PC-3 (cell line): ENCODE data around the gene TEAD1. TPM values are rescaled to one million over a fixed set of nuclear protein-coding genes. Genes with fewer than 3 reads are reported as not detected.

Experiments
- ATAC-seq: fragments of 200-7000 bp; cut with Tn5 transposase; 2 replicates; pipeline ENCODE4 v1.9.1; 2020; ENCODE audit warnings: mild to moderate bottlenecking, moderate library complexity
- BruUV-seq: library from RNA; stranded (reverse); fragments of 400-500 nt; replicated peaks from 2 replicates; lab custom pipeline; 2021; lab: Mats Ljungman, UMichigan
- CTCF ChIA-PET: fragments of 300-600 bp; sonication (Branson Sonifier 250); formaldehyde crosslinking; loops from one replicate; lab custom pipeline; 2022; ENCODE audit warnings: antibody characterized with exemption; lab: Charles Lee
- POLR2A ChIA-PET: fragments of 300-600 bp; sonication (Branson Sonifier 250); formaldehyde crosslinking; loops from one replicate; lab custom pipeline; 2022; ENCODE audit warnings: antibody characterized with exemption; ENCODE audit not compliant: unreplicated experiment; lab: Charles Lee
- DNase-seq: peaks from one replicate; pipeline ENCODE4 v3.0.0-alpha.2; 2015
- H2AFZ ChIP-seq: fragments of 300-600 bp; sonication (generic); 2 replicates; pipeline ENCODE4 v1.6.0; 2016; ENCODE audit warnings: antibody characterized with exemption, low read length
- H3F3A ChIP-seq: fragments of 300-600 bp; sonication (generic); one replicate; pipeline ENCODE4 v1.6.0; 2017; ENCODE audit warnings: antibody characterized with exemption, low read length, control low read depth, mild to moderate bottlenecking; ENCODE audit not compliant: unreplicated experiment
- H3K27ac ChIP-seq: fragments of 300-600 bp; sonication (generic); 2 replicates; pipeline ENCODE4 v1.5.1; 2016; ENCODE audit warnings: mild to moderate bottlenecking, low read length
- H3K27me3 ChIP-seq: fragments of 300-600 bp; sonication (generic); 2 replicates; pipeline ENCODE4 v1.6.1; 2016; ENCODE audit warnings: low read length, mixed read lengths
- H3K36me3 ChIP-seq: fragments of 300-600 bp; sonication (generic); 2 replicates; pipeline ENCODE4 v1.6.1; 2016; ENCODE audit warnings: low read depth, mixed run types, low read length, mixed read lengths
- H3K4me1 ChIP-seq: fragments of 300-600 bp; sonication (generic); 2 replicates; pipeline ENCODE4 v1.5.1; 2016; ENCODE audit warnings: low read length; ENCODE audit not compliant: insufficient read depth
- H3K4me2 ChIP-seq: fragments of 300-600 bp; sonication (generic); 2 replicates; pipeline ENCODE4 v1.6.0; 2016; ENCODE audit warnings: low read length
- H3K4me3 ChIP-seq: fragments of 300-600 bp; sonication (generic); 2 replicates; pipeline ENCODE4 v1.5.1; 2016; ENCODE audit warnings: mild to moderate bottlenecking, low read length, mixed read lengths
- H3K79me2 ChIP-seq: fragments of 300-600 bp; sonication (generic); 2 replicates; pipeline ENCODE4 v1.6.1; 2017; ENCODE audit warnings: low read length, mixed read lengths
- H3K9ac ChIP-seq: fragments of 300-600 bp; sonication (generic); 2 replicates; pipeline ENCODE4 v1.6.0; 2016; ENCODE audit warnings: mild to moderate bottlenecking, low read length
- H3K9me2 ChIP-seq: fragments of 300-600 bp; sonication (generic); replicated peaks from 2 replicates; pipeline ENCODE4 v1.6.1; 2016; ENCODE audit warnings: mixed run types, low read length, mixed read lengths
- H3K9me3 ChIP-seq: fragments of 300-600 bp; sonication (generic); 2 replicates; pipeline ENCODE4 v1.6.1; 2016; ENCODE audit warnings: low read length, mixed read lengths
- H4K20me1 ChIP-seq: fragments of 300-600 bp; sonication (generic); 2 replicates; pipeline ENCODE4 v1.6.1; 2016; ENCODE audit warnings: low read length, mixed read lengths
- EZH2 ChIP-seq: fragments of 300-600 bp; sonication (generic); IDR thresholded peaks from one replicate; pipeline ENCODE4 v1.6.1; 2017; ENCODE audit warnings: antibody characterized with exemption, mild to moderate bottlenecking, low read length; ENCODE audit not compliant: unreplicated experiment
- EZH2phosphoT487 ChIP-seq: fragments of 300-600 bp; sonication (generic); IDR thresholded peaks from 2 replicates; pipeline ENCODE4 v1.6.1; 2018; ENCODE audit warnings: mild to moderate bottlenecking, antibody characterized with exemption, low read length, borderline replicate concordance
- intact Hi-C: fragments of 100-400 bp; cut with micrococcal nuclease; formaldehyde crosslinking; loops from 2 replicates; pipeline ENCODE4 v1.9.0; 2023
- total RNA-seq: library from RNA; depleted of rRNA; stranded (reverse); fragments of >200 nt; gene quantifications from 2 replicates; pipeline ENCODE4 v1.2.3, GENCODE V29; 2014
- TF ChIP-seq, protein P1 (sequence below): fragments of 300-600 bp; sonication (generic); conservative IDR thresholded peaks from 2 replicates; pipeline ENCODE4 v1.5.1; 2017; ENCODE audit warnings: antibody characterized with exemption, low read depth, mild to moderate bottlenecking, low read length

TEAD1 gene
- total RNA-seq, 1 experiment from 2014 or later = 70.2 TPM

DNA sequence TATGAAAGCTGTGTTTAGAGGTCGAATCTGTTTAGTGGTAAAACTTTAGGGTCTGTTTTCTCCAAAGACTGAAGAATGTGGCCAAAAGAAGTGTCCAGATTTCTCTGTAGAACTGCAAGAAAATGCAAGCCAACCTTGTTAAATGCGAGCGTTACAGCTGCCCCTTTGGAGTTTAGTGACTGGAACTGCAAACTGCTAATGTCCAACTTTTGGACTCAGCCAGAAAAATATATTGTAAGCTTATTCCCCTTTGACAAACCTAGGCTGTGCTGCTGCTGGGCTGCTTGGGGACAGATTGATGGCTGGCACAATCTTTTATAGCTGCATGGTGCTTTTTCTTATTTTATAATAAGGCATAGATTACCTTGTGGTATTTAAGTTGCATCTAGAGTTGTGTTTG, 3.9 kb downstream of the TEAD1 start:
- peak overlapping the region; percentile 97 for H3K4me3 ChIP-seq
- no peaks in the 10 kb centered on the region for H3K9me2 ChIP-seq
- ChIA-PET CTCF (interaction anchor here (0.6 kb wide), 1 partner anchor 110 kb away, joined by 4 read pairs; no protein-coding TSS in a partner anchor), POLR2A (interaction anchor here (0.6 kb wide), 1 partner anchor 45 kb away, joined by 5 read pairs; no protein-coding TSS in a partner anchor)
- peaks cover 10% of the 10 kb centered on the region; the same call in 1 of the 2 replicates for H3K36me3 ChIP-seq
- H3F3A ChIP-seq = no peaks in the 10 kb centered on the region
- peak overlapping the region; percentile 90 for H3K9ac ChIP-seq
- DNase-seq (no peak), ATAC-seq (no peak)
- H3K4me1 ChIP-seq = peaks cover 42% of the 10 kb centered on the region
- BruUV-seq = no TSS peak
- no peak overlapping the region for H3K27ac ChIP-seq
- H2AFZ ChIP-seq = no peak overlapping the region
- TF ChIP-seq EZH2phosphoT487 = no peak
- no peak for TF ChIP-seq EZH2
- TF ChIP-seq, protein P1, sequence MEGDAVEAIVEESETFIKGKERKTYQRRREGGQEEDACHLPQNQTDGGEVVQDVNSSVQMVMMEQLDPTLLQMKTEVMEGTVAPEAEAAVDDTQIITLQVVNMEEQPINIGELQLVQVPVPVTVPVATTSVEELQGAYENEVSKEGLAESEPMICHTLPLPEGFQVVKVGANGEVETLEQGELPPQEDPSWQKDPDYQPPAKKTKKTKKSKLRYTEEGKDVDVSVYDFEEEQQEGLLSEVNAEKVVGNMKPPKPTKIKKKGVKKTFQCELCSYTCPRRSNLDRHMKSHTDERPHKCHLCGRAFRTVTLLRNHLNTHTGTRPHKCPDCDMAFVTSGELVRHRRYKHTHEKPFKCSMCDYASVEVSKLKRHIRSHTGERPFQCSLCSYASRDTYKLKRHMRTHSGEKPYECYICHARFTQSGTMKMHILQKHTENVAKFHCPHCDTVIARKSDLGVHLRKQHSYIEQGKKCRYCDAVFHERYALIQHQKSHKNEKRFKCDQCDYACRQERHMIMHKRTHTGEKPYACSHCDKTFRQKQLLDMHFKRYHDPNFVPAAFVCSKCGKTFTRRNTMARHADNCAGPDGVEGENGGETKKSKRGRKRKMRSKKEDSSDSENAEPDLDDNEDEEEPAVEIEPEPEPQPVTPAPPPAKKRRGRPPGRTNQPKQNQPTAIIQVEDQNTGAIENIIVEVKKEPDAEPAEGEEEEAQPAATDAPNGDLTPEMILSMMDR = no peak
- H3K79me2 ChIP-seq = peaks cover 80% of the 10 kb centered on the region
- H3K9me3 ChIP-seq = no peaks in the 10 kb centered on the region
- peak overlapping the region; percentile 96 for H3K4me2 ChIP-seq
- H3K27me3 ChIP-seq = no peaks in the 10 kb centered on the region
- peaks cover 40% of the 10 kb centered on the region for H4K20me1 ChIP-seq
- intact Hi-C loops = loop anchor here (5.0 kb wide), 1 partner anchor 391 kb away; no protein-coding TSS in a partner anchor

GRCh38 chr11:12678991-12679390, 4.8 kb downstream of the TEAD1 start:
- peak overlapping the region; percentile 41; the same call in 1 of the 2 replicates for H3K27ac ChIP-seq
- H3K4me3 ChIP-seq = peak overlapping the region; percentile 97
- H2AFZ ChIP-seq = no peak overlapping the region
- POLR2A ChIA-PET = no interaction called here
- H4K20me1 ChIP-seq = peaks cover 40% of the 10 kb centered on the region
- H3K9me2 ChIP-seq = no peaks in the 10 kb centered on the region
- peaks cover 48% of the 10 kb centered on the region for H3K4me1 ChIP-seq
- H3K79me2 ChIP-seq = peaks cover 89% of the 10 kb centered on the region
- CTCF ChIA-PET = interaction anchor here (0.8 kb wide), 1 partner anchor 13 kb away, joined by 3 read pairs; no protein-coding TSS in a partner anchor
- DNase-seq = no peak
- intact Hi-C loops = loop anchor here (5.0 kb wide), 1 partner anchor 392 kb away; no protein-coding TSS in a partner anchor
- H3K36me3 ChIP-seq = peaks cover 10% of the 10 kb centered on the region; the same call in 1 of the 2 replicates
- ATAC-seq = no peak
- peak overlapping the region; percentile 96 for H3K4me2 ChIP-seq
- H3K27me3 ChIP-seq = no peaks in the 10 kb centered on the region
- H3K9me3 ChIP-seq = no peaks in the 10 kb centered on the region
- TF ChIP-seq EZH2 (no peak), EZH2phosphoT487 (no peak)
- TF ChIP-seq, protein P1 = no peak
- H3K9ac ChIP-seq = peak overlapping the region; percentile 40; the same call in 1 of the 2 replicates
- no TSS peak for BruUV-seq
- H3F3A ChIP-seq = no peaks in the 10 kb centered on the region

GRCh38 chr11:12679471-12679870, 5.2 kb downstream of the TEAD1 start:
- intact Hi-C loops = loop anchor here (5.0 kb wide), 1 partner anchor 392 kb away; no protein-coding TSS in a partner anchor
- H3K4me2 ChIP-seq = peak overlapping the region; percentile 96
- peak overlapping the region; percentile 40; the same call in 1 of the 2 replicates for H3K9ac ChIP-seq
- no peaks in the 10 kb centered on the region for H3F3A ChIP-seq
- H3K27me3 ChIP-seq = no peaks in the 10 kb centered on the region
- H2AFZ ChIP-seq = no peak overlapping the region
- H3K36me3 ChIP-seq = peaks cover 10% of the 10 kb centered on the region; the same call in 1 of the 2 replicates
- no peak for DNase-seq
- H3K79me2 ChIP-seq = peaks cover 94% of the 10 kb centered on the region
- peaks cover 45% of the 10 kb centered on the region for H4K20me1 ChIP-seq
- BruUV-seq = no TSS peak
- H3K9me3 ChIP-seq = no peaks in the 10 kb centered on the region
- CTCF ChIA-PET = no interaction called here
- peak overlapping the region; percentile 41 for H3K27ac ChIP-seq
- POLR2A ChIA-PET = no interaction called here
- no peaks in the 10 kb centered on the region for H3K9me2 ChIP-seq
- H3K4me3 ChIP-seq = peak overlapping the region; percentile 97
- TF ChIP-seq, protein P1 = no peak
- no peak for TF ChIP-seq EZH2
- TF ChIP-seq EZH2phosphoT487 = no peak
- ATAC-seq = no peak
- H3K4me1 ChIP-seq = peaks cover 53% of the 10 kb centered on the region
